ENCODE data around the gene TAS2R46.

Gene TAS2R46

GRCh38 chr12:11023387-11023786 lies 38.7 kb downstream of the TAS2R46 start:
- H3K4me2 ChIP-seq: no peak overlapping the region
- H4K20me1 ChIP-seq: 0 out of 22 replicates have a peak, but pooled peaks cover 0 to 4% (median 0%) of the 10 kb centered on the region in 11 experiments
- peaks cover 16 to 31% (median 22%) of the 10 kb centered on the region in 11 experiments for H3K9me3 ChIP-seq (replicated peaks in 1 of 11)
- H3K4me1 ChIP-seq: peaks cover 0 to under 1% (median 0%) of the 10 kb centered on the region in 10 experiments; a peak in 5 of 20 replicates
- H3K27me3 ChIP-seq: no peaks in the 10 kb centered on the region
- peaks cover 19 to 32% (median 26%) of the 10 kb centered on the region in 11 experiments for H3K36me3 ChIP-seq
- H3K9ac ChIP-seq: no peak overlapping the region
- TF ChIP-seq Cebpa-rat (IDR thresholded peaks at IDR 0.05): no peak
- H3K27ac ChIP-seq: no peak overlapping the region
- H3K4me3 ChIP-seq: no peak overlapping the region

GRCh38 chr12:11022520-11022919 lies 39.6 kb downstream of the TAS2R46 start, which contains the start of gene TAS2R19:
Gene TAS2R19 (minus strand): TSS chr12:11022620. CDS start chr12:11022571, 49 bp downstream.
- Histone ChIP-seq H3K36me3 (peaks cover 10 to 24% (median 17%) of the 10 kb centered on the region in 11 experiments; a peak in 21 of 22 replicates), H3K4me2 (no peak within 1 kb of the TSS), H3K9me3 (replicated peaks in 1 of 11) (peaks cover 13 to 23% (median 18%) of the 10 kb centered on the region in 11 experiments), H3K4me3 (no peak within 1 kb of the TSS), H4K20me1 (0 out of 22 replicates have a peak, but pooled peaks cover 0 to 4% (median 0%) of the 10 kb centered on the region in 11 experiments), H3K9ac (no peak within 1 kb of the TSS), H3K27ac (no peak within 1 kb of the TSS), H3K27me3 (no peaks in the 10 kb centered on the region), H3K4me1 (peaks cover 0 to 9% (median 6%) of the 10 kb centered on the region in 10 experiments; a peak in 14 of 20 replicates)
- TF ChIP-seq Cebpa-rat (IDR thresholded peaks at IDR 0.05): no peak

GRCh38 chr12:11016937-11017336 lies 45.2 kb downstream of the TAS2R46 start:
- Histone ChIP-seq H3K4me2 (no peak overlapping the region), H3K9me3 (replicated peaks in 1 of 11) (no peaks in the 10 kb centered on the region), H4K20me1 (0 out of 22 replicates have a peak, but pooled peaks cover 0 to 7% (median 0%) of the 10 kb centered on the region in 11 experiments), H3K27me3 (no peaks in the 10 kb centered on the region), H3K27ac (no peak overlapping the region), H3K9ac (no peak overlapping the region), H3K36me3 (peaks cover 0 to 36% (median 12%) of the 10 kb centered on the region in 11 experiments; a peak in 13 of 22 replicates), H3K4me1 (peaks cover 0 to 12% (median 9%) of the 10 kb centered on the region in 10 experiments; a peak in 14 of 20 replicates), H3K4me3 (no peak overlapping the region)
- no peak for TF ChIP-seq Cebpa-rat (IDR thresholded peaks at IDR 0.05)

GRCh38 chr12:11015775-11016430 lies 46.2 kb downstream of the TAS2R46 start:
- no peak for TF ChIP-seq Cebpa-rat (IDR thresholded peaks at IDR 0.05)
- Histone ChIP-seq H3K4me3 (no peak overlapping the region), H3K4me2 (no peak overlapping the region), H3K9ac (no peak overlapping the region), H3K9me3 (replicated peaks in 1 of 11) (no peaks in the 10 kb centered on the region), H3K27me3 (no peaks in the 10 kb centered on the region), H3K27ac (no peak overlapping the region), H3K36me3 (peaks cover 0 to 31% (median 12%) of the 10 kb centered on the region in 11 experiments; a peak in 12 of 22 replicates), H4K20me1 (0 out of 22 replicates have a peak, but pooled peaks cover 0 to 7% (median 0%) of the 10 kb centered on the region in 11 experiments), H3K4me1 (peaks cover 0 to 12% (median 9%) of the 10 kb centered on the region in 10 experiments; a peak in 14 of 20 replicates)

- Histone ChIP-seq H3K9me3 (replicated peaks in 1 of 11) (no peaks in the 10 kb centered on the region), H3K9ac (no peak overlapping the region), H3K4me3 (no peak overlapping the region), H3K27ac (no peak overlapping the region), H3K36me3 (peaks cover 0 to 31% (median 10%) of the 10 kb centered on the region in 11 experiments; a peak in 12 of 22 replicates), H4K20me1 (0 out of 22 replicates have a peak, but pooled peaks cover 0 to 7% (median 0%) of the 10 kb centered on the region in 11 experiments), H3K4me2 (no peak overlapping the region), H3K4me1 (peaks cover 0 to 12% (median 9%) of the 10 kb centered on the region in 10 experiments; a peak in 14 of 20 replicates), H3K27me3 (no peaks in the 10 kb centered on the region)
- no peak for TF ChIP-seq Cebpa-rat (IDR thresholded peaks at IDR 0.05)
These were observed 47.9 kb downstream of the TAS2R46 start for GRCh38 chr12:11014234-11014633.

Data from BLaER1 treated with 17β-estradiol and CSF1 and Interleukin-3, amounts not matched to agents 10 nM and 100 nM (cell line).